Measurements from ENCODE around the gene SNX14.

GRCh38 chr6:85483846-85484245 lies 109.8 kb downstream of the SNX14 start:
- no peak for TF ChIP-seq POLR2AphosphoS5 (IDR thresholded peaks at IDR 0.05)
- no peak for TF ChIP-seq CTCF (IDR thresholded peaks at IDR 0.05 in 8 of 11, conservative IDR thresholded peaks at IDR 0.05 in 3 of 11)
- TF ChIP-seq POLR2A (IDR thresholded peaks at IDR 0.05), result no peak
